GM13976 (cell line): ENCODE data around the gene TMEM14A.
"Not testable (repeated sequence)": the region's sequence is repeated elsewhere in the genome, so short reads cannot be mapped to it uniquely, and the experiment has no call there.

Experiments
- DNase-seq: peaks from one replicate; pipeline ENCODE4 v3.0.0; 2012; ENCODE audit warnings: low spot score
- CTCF ChIP-seq: IDR thresholded peaks from 2 replicates; pipeline ENCODE4 v1.5.1; 2012; ENCODE audit warnings: borderline replicate concordance, mild to moderate bottlenecking; ENCODE audit not compliant: insufficient read depth; ENCODE audit errors: extremely low read depth, missing control alignments, control extremely low read depth
- in situ Hi-C: fragments of 300-500 bp; cut with MboI; formaldehyde crosslinking; loops from one replicate; pipeline ENCODE4 v1.12.0; 2022; ENCODE audit warnings: low sequenced_read_pairs, mixed read lengths, inconsistent platforms; ENCODE audit not compliant: unreplicated experiment

The TMEM14A gene

GRCh38 chr6:52689857-52690256 is 18.9 kb downstream of the TMEM14A start:
- in situ Hi-C loops: no loop called here
- DNase-seq: no peak
- no peak for TF ChIP-seq CTCF

GRCh38 chr6:52691718-52692117 is 20.8 kb downstream of the TMEM14A start:
- no peak for DNase-seq
- in situ Hi-C loops: no loop called here
- no peak for TF ChIP-seq CTCF

- in situ Hi-C loops: no loop called here
- TF ChIP-seq CTCF: no peak
- no peak for DNase-seq
Observed at GRCh38 chr6:52693773-52694172, 22.9 kb downstream of the TMEM14A start.

- no peak for TF ChIP-seq CTCF
- DNase-seq: no peak
- in situ Hi-C loops: no loop called here
Observed at GRCh38 chr6:52694404-52694803, 23.5 kb downstream of the TMEM14A start.

- no peak for DNase-seq
- no peak for TF ChIP-seq CTCF
- in situ Hi-C loops: no loop called here
Observed at GRCh38 chr6:52696418-52696817, 25.5 kb downstream of the TMEM14A start.

GRCh38 chr6:52697903-52698302 is 27.0 kb downstream of the TMEM14A start:
- no peak for TF ChIP-seq CTCF
- in situ Hi-C loops: no loop called here
- DNase-seq: no peak

GRCh38 chr6:52704060-52704459 is 33.1 kb downstream of the TMEM14A start:
- no peak for DNase-seq
- no peak for TF ChIP-seq CTCF
- in situ Hi-C loops: no loop called here

- DNase-seq, in situ Hi-C loops: not testable (repeated sequence)
Observed at GRCh38 chr6:52704781-52705502, 34.0 kb downstream of the TMEM14A start.
